Stomach (tissue), 4 donors: Measurements from ENCODE around the gene SCMH1.

Experiments used
- CTCF ChIP-seq, 7 experiments: fragments of 450-650 bp in 4 of 7; fragments of 200-600 bp in 3 of 7; sonication (generic) in 3 of 7; IDR thresholded peaks; one replicate each; pipeline ENCODE4 v1.5.1; 2016 to 2019; ENCODE audit warnings: antibody characterized with exemption in 7 of 7, control low read depth in 2 of 7, mild to moderate bottlenecking in 1 of 7
- EP300 ChIP-seq: sonication (generic); formaldehyde crosslinking; IDR thresholded peaks from one replicate; pipeline ENCODE4 v1.6.1; 2017; ENCODE audit warnings: antibody characterized with exemption
- POLR2A ChIP-seq, 4 donors: fragments of 450-650 bp; IDR thresholded peaks; one replicate each; pipeline ENCODE4 v1.6.1; 2016; ENCODE audit warnings: antibody characterized with exemption in 4 of 4, control low read depth in 2 of 4, mild to moderate bottlenecking in 1 of 4, moderate library complexity in 1 of 4
- POLR2AphosphoS5 ChIP-seq, 3 donors: sonication (generic); formaldehyde crosslinking; IDR thresholded peaks; one replicate each; pipeline ENCODE4 v1.6.1; 2016; ENCODE audit warnings: antibody characterized with exemption in 3 of 3

- TF ChIP-seq CTCF (IDR thresholded peaks at IDR 0.05), result no peak
- TF ChIP-seq POLR2A (IDR thresholded peaks at IDR 0.05), result no peak
- no peak for TF ChIP-seq POLR2AphosphoS5 (IDR thresholded peaks at IDR 0.05)
- no peak for TF ChIP-seq EP300
Measured at GRCh38 chr1:41015281-41015896, 226.7 kb downstream of the SCMH1 start.
